Measurements from ENCODE around the gene SAP30BP. TPM values are rescaled to one million over a fixed set of nuclear protein-coding genes. Genes with fewer than 3 reads are reported as not detected.

The SAP30BP gene
- polyA plus RNA-seq, 2 of the 4 experiments (the other 2 are of a cell fraction): 103 to 139 TPM

DNA sequence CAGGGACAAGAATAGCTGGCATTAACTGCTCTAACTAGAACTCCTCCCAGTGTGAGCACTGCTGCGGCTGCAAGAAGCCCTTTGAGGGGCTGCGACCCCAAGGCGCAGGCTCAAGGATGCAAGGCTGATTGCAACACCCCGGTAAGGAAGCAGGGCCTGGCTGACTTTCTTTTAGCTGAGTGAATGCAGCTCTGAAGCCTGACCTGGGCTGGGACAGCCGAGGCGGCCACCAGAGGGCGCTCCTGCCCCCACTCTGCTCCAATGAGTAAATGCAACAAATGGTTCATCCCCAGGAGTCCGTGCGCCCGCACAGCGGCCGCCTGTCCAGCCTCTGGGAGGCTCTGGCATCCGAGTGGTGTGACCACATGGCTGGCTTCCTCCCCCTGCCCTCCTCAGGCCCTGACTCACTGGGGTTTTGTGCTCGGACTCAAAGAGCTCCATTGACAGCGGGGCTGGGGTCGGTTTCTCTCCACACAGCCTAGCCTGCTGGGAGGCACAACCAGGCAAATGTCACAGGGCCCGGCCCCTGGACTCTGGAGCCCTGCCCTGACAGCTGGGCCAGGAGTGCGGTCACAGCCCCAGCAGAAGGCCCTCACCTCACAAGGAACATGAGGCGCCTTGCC, 34.2 kb upstream of the SAP30BP start, which contains the start of gene SMIM5:
SMIM5 (plus strand) TSS at position 572 of the 623 bp plus-strand sequence. CDS start 6,768 bp downstream, outside the sequence.
- ChIA-PET CTCF (interaction anchor here (0.6 to 51.3 kb wide), 67 partner anchors 0 to 760 kb away, joined by 3 to 2254 read pairs (median 5); partner anchors contain the start of genes GALK1, GGA3, ITGB4 and LLGL2), POLR2A (interaction anchor here (0.6 to 2.0 kb wide), 9 partner anchors 8 to 147 kb away, joined by 3 to 7 read pairs (median 4); partner anchors contain the start of genes RECQL5 and SAP30BP)
- peaks cover 19% of the 10 kb centered on the region for H3K4me1 ChIP-seq
- WGBS (ENCODE audit: missing lambda C conversion rate): 19% methylated on average over 18 of the region's 19 CpGs
- peak; percentile 87 to 99 for DNase-seq (ENCODE audit: low read depth in 1 of 2, low spot score in 1 of 2)
- FAIRE-seq: peak; percentile 83
- ATAC-seq: peak; percentile 56 to 91
- H3K4me2 ChIP-seq: peak within 1 kb of the TSS; percentile 64
- H3K9me3 ChIP-seq: no peaks in the 10 kb centered on the region
- no peak within 1 kb of the TSS for H3K4me3 ChIP-seq
- no peak for TF ChIP-seq HMGXB4 (CRISPR knock-in tag; IDR thresholded peaks at IDR 0.05; ENCODE audit: borderline replicate concordance)
- TF ChIP-seq, protein P1, sequence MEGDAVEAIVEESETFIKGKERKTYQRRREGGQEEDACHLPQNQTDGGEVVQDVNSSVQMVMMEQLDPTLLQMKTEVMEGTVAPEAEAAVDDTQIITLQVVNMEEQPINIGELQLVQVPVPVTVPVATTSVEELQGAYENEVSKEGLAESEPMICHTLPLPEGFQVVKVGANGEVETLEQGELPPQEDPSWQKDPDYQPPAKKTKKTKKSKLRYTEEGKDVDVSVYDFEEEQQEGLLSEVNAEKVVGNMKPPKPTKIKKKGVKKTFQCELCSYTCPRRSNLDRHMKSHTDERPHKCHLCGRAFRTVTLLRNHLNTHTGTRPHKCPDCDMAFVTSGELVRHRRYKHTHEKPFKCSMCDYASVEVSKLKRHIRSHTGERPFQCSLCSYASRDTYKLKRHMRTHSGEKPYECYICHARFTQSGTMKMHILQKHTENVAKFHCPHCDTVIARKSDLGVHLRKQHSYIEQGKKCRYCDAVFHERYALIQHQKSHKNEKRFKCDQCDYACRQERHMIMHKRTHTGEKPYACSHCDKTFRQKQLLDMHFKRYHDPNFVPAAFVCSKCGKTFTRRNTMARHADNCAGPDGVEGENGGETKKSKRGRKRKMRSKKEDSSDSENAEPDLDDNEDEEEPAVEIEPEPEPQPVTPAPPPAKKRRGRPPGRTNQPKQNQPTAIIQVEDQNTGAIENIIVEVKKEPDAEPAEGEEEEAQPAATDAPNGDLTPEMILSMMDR (IDR thresholded peaks at IDR 0.05): peak; percentile 98
- TF ChIP-seq, protein P2, sequence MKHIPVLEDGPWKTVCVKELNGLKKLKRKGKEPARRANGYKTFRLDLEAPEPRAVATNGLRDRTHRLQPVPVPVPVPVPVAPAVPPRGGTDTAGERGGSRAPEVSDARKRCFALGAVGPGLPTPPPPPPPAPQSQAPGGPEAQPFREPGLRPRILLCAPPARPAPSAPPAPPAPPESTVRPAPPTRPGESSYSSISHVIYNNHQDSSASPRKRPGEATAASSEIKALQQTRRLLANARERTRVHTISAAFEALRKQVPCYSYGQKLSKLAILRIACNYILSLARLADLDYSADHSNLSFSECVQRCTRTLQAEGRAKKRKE (CRISPR knock-in tag; IDR thresholded peaks at IDR 0.05; ENCODE audit: low read depth): no peak
- TF ChIP-seq, protein P3, sequence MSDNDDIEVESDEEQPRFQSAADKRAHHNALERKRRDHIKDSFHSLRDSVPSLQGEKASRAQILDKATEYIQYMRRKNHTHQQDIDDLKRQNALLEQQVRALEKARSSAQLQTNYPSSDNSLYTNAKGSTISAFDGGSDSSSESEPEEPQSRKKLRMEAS (IDR thresholded peaks at IDR 0.05): peak; percentile 73
- TF ChIP-seq MYC (IDR thresholded peaks at IDR 0.05; ENCODE audit: borderline replicate concordance, low read length): no peak; the same call in 1 of the 2 replicates
- no peak for TF ChIP-seq ESRRA (IDR thresholded peaks at IDR 0.05; ENCODE audit: borderline replicate concordance, low read length)
- TF ChIP-seq MAZ (IDR thresholded peaks at IDR 0.05; ENCODE audit: borderline replicate concordance, low read depth, low read length): no peak
- no peak for TF ChIP-seq JUNB (IDR thresholded peaks at IDR 0.05)
- no peak for TF ChIP-seq HDAC2 (IDR thresholded peaks at IDR 0.05)
- peak; percentile 50 to 82; a peak in 3 of 4 replicates for TF ChIP-seq CEBPB (IDR thresholded peaks at IDR 0.05)
- no peak for TF ChIP-seq E2F6 (IDR thresholded peaks at IDR 0.05; ENCODE audit: borderline replicate concordance, low read depth)
- no peak for TF ChIP-seq USF2 (IDR thresholded peaks at IDR 0.05)
- no peak for TF ChIP-seq KDM1A (IDR thresholded peaks at IDR 0.05; ENCODE audit: low read depth)
- TF ChIP-seq SREBF2 (IDR thresholded peaks at IDR 0.05): no peak
- TF ChIP-seq EP300 (IDR thresholded peaks at IDR 0.05): no peak
- peak; percentile 83 to 85 for TF ChIP-seq RAD21 (conservative IDR thresholded peaks at IDR 0.05 in 1 of 2, IDR thresholded peaks at IDR 0.05 in 1 of 2)
- no peak for TF ChIP-seq PBX3 (IDR thresholded peaks at IDR 0.05)
- TF ChIP-seq FOSL2 (IDR thresholded peaks at IDR 0.05): no peak
- peak; percentile 20; the same call in 1 of the 2 replicates for TF ChIP-seq FOSL2 (CRISPR knock-in tag; IDR thresholded peaks at IDR 0.05)
- TF ChIP-seq HOXB13 (CRISPR knock-in tag; IDR thresholded peaks at IDR 0.05; ENCODE audit: low read depth): no peak
- peak; percentile 96 for TF ChIP-seq SMC3 (IDR thresholded peaks at IDR 0.05)
- TF ChIP-seq RCOR1 (IDR thresholded peaks at IDR 0.05; ENCODE audit: low read depth, low read length): no peak
- H3K27ac ChIP-seq: peak within 1 kb of the TSS; percentile 56 to 86

All from A549 (cell line).